Measurements from ENCODE around the gene MON1A. TPM values are rescaled to one million over a fixed set of nuclear protein-coding genes. Genes with fewer than 3 reads are reported as not detected.

The MON1A gene
- total and polyA plus RNA-seq, 2 experiments from 2014 or later: 12.8 to 13.3 TPM

DNA sequence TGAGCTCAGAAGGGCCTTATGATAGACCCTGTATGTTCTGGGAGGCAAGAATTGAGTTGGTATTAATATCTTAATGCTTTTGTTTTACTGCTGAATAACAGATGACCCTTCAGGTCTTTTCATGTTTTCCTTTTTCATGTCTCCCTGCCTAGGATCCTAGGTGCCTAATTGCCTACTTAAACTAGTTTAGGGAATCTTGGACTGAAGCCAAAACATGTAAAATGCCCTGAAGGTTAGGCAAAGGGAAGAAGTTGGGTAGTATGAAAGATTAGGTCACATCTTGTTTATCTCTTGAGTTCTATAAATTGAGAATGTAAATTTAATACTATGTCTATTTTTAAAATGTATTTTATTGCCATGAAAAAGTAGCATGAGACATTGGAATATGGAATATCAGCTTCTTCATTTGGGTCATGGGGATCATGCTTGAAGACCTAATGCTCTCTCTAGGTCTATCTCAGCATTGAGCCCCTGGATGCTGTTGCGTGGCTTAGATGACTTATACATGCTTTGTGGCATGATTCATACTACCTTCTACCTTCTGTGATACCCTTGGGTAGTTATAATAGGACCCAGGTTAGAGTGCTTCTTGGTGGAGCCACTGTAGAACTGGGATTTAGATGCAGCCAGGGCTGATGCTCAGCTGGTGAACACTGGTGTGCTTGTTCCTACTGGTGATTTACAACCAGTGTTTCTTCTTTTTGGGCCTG lies 36.8 kb upstream of the MON1A start:
- Histone ChIP-seq H3K36me3 (peaks cover 18% of the 10 kb centered on the region), H3K4me3 (no peak overlapping the region), H3K9me3 (ENCODE audit: low read depth) (no peaks in the 10 kb centered on the region), H3K4me1 (ENCODE audit: low read depth) (no peaks in the 10 kb centered on the region), H3K27ac (no peak overlapping the region), H3K27me3 (no peaks in the 10 kb centered on the region)
- TF ChIP-seq, protein P1, sequence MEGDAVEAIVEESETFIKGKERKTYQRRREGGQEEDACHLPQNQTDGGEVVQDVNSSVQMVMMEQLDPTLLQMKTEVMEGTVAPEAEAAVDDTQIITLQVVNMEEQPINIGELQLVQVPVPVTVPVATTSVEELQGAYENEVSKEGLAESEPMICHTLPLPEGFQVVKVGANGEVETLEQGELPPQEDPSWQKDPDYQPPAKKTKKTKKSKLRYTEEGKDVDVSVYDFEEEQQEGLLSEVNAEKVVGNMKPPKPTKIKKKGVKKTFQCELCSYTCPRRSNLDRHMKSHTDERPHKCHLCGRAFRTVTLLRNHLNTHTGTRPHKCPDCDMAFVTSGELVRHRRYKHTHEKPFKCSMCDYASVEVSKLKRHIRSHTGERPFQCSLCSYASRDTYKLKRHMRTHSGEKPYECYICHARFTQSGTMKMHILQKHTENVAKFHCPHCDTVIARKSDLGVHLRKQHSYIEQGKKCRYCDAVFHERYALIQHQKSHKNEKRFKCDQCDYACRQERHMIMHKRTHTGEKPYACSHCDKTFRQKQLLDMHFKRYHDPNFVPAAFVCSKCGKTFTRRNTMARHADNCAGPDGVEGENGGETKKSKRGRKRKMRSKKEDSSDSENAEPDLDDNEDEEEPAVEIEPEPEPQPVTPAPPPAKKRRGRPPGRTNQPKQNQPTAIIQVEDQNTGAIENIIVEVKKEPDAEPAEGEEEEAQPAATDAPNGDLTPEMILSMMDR (IDR thresholded peaks at IDR 0.05; ENCODE audit: low read depth, low read length): no peak
- no peak for DNase-seq (ENCODE audit: low read depth in 1 of 2, low spot score in 1 of 2)

DNA sequence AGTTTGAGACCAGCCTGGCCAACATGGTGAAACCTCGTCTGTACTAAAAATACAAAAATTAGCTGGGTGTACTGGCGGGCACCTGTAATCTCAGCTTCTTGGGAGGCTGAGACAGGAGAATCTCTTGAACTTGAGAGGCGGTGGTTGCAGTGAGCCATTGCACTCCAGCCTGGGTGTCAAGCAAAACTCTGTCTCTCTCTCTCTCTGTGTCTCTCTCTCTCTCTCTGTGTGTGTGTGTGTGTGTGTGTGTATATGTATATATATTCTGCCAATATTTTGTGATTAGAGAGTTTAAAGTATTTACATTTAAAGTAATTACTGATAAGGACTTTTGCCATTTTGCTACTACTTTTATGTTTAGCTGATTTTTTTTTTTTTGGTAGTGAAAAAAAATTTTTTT lies 26.0 kb upstream of the MON1A start:
- no peaks in the 10 kb centered on the region for H3K27me3 ChIP-seq
- H3K4me3 ChIP-seq: no peak overlapping the region
- peaks cover 12% of the 10 kb centered on the region for H3K4me1 ChIP-seq (ENCODE audit: low read depth)
- TF ChIP-seq, protein P1 (IDR thresholded peaks at IDR 0.05; ENCODE audit: low read depth, low read length): no peak
- DNase-seq (ENCODE audit: low read depth in 1 of 2, low spot score in 1 of 2): no peak
- no peak overlapping the region for H3K27ac ChIP-seq
- no peaks in the 10 kb centered on the region for H3K36me3 ChIP-seq
- no peaks in the 10 kb centered on the region for H3K9me3 ChIP-seq (ENCODE audit: low read depth)

DNA sequence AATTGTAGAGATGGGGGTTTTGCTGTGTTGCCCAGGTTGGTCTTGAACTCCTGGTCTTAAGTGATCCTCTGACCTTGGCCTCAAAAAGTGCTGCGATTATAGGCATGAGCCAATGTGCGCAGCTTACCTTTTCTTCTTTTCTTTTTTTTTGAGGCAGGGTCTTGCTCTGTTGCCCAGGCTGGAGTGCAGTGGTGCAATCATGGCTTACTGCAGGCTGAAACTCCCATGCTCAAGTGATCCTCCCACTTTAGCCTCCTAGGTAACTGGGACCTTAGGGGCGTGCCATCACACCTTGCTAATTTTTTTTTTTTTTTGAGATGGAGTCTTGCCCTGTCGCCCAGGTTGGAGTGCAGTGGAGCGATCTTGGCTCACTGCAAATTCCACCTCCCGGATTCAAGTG lies 23.3 kb upstream of the MON1A start:
- Histone ChIP-seq H3K27me3 (no peaks in the 10 kb centered on the region), H3K36me3 (no peaks in the 10 kb centered on the region)

DNA sequence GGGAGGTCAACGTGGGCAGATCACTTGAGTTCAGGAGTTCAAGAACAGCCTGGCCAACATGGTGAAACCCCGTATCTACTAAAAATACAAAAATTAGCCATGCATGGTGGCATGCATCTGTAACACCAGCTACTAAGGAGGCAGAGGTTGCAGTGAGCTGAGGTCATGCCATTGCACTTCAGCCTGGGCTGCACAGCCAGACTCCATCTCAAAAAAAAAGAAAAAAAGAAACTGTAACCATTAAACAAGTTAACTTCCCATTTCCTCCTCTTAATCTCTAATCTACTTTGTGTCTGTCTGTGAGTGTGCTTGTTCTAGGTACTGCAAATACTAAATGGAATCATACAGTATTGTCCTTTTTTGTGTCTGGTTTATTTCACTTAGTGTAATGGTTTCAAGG lies 13.0 kb upstream of the MON1A start:
- no peak overlapping the region for H3K4me3 ChIP-seq
- no peak for DNase-seq (ENCODE audit: low read depth in 1 of 2, low spot score in 1 of 2)
- TF ChIP-seq, protein P1 (IDR thresholded peaks at IDR 0.05; ENCODE audit: low read depth, low read length): no peak
- H3K27ac ChIP-seq: no peak overlapping the region
- H3K9me3 ChIP-seq (ENCODE audit: low read depth): no peaks in the 10 kb centered on the region
- no peaks in the 10 kb centered on the region for H3K27me3 ChIP-seq
- H3K4me1 ChIP-seq (ENCODE audit: low read depth): no peaks in the 10 kb centered on the region
- H3K36me3 ChIP-seq: no peaks in the 10 kb centered on the region

More for the DNA sequence above, 23.3 kb upstream of the MON1A start:
- H3K27ac ChIP-seq: no peak overlapping the region
- H3K9me3 ChIP-seq (ENCODE audit: low read depth): no peaks in the 10 kb centered on the region
- H3K4me1 ChIP-seq (ENCODE audit: low read depth): no peaks in the 10 kb centered on the region
- H3K4me3 ChIP-seq: no peak overlapping the region
- DNase-seq (ENCODE audit: low read depth in 1 of 2, low spot score in 1 of 2): no peak
- TF ChIP-seq, protein P1 (IDR thresholded peaks at IDR 0.05; ENCODE audit: low read depth, low read length): no peak

DNA sequence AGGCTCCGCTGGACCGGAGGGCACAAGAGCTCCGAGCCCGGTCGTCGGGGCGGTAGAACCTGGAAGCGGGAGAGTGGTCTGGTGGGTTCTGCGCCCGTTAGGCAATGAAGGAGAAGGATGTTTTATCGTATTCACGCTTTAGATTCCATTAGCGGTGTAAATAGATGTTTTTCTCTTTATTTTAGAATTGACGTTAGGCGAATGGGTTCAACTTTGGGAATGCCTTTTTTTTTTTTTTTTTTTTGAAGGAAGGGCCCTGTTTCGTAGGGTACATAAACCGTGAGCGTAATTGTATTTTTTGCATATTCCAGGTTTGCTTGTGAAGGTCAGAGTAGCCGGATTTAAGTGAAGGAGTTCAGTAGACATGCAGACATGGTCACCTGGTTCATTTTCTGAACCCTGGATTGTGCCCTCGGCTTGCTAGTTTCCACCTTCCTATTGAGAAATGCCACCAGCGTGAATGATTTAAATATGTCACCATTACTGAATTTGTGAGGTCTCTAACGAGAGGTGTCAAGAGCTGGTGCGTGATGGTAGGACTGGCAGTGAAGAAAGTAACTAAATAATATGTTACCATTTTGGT lies 11.1 kb upstream of the MON1A start:
- no peaks in the 10 kb centered on the region for H3K36me3 ChIP-seq
- peak overlapping the region; percentile 95 for H3K27ac ChIP-seq
- H3K4me1 ChIP-seq (ENCODE audit: low read depth): no peaks in the 10 kb centered on the region
- peak overlapping the region; percentile 72 for H3K4me3 ChIP-seq
- TF ChIP-seq, protein P1 (IDR thresholded peaks at IDR 0.05; ENCODE audit: low read depth, low read length): no peak
- H3K9me3 ChIP-seq (ENCODE audit: low read depth): no peaks in the 10 kb centered on the region
- no peaks in the 10 kb centered on the region for H3K27me3 ChIP-seq
- DNase-seq (ENCODE audit: low read depth in 1 of 2, low spot score in 1 of 2): no peak

Data from cardiac muscle cell (in vitro differentiated cells and primary cell).